Uterus (tissue), 2 donors: Measurements from ENCODE around the gene CD99.

Experiments
- POLR2A ChIP-seq, 2 donors: fragments of 450-650 bp; IDR thresholded peaks; one replicate each; pipeline ENCODE4 v1.6.1; 2016; ENCODE audit warnings: antibody characterized with exemption in 2 of 2, mild to moderate bottlenecking in 1 of 2, moderate library complexity in 1 of 2
- TF ChIP-seq, protein P1 (sequence below), 4 experiments: fragments of 200-600 bp in 2 of 4; fragments of 450-650 bp in 2 of 4; sonication (generic) in 2 of 4; IDR thresholded peaks; one replicate each; pipeline ENCODE4 v1.5.1; 2016 to 2019; ENCODE audit warnings: antibody characterized with exemption in 4 of 4, mild to moderate bottlenecking in 2 of 4, moderate library complexity in 1 of 4

DNA sequence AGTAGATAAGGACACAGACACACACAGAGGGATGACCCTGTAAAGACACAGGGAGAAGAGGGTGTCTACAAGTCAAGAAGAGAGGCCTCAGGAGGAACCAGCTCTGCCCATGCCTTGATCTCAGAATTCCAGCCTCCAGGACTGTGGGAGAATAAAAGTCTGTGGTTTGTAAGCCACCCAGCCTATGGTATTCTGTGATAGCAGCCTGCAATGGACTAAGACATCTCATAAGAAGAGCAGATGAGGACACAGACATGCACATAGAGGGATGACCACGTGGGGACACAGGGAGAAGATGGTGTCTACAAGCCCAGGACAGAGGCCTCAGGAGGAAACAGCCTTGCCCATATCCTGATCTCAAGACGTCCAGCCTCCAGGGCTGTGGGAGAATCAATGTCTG lies 70.2 kb downstream of the CD99 start:
- TF ChIP-seq, protein P1, sequence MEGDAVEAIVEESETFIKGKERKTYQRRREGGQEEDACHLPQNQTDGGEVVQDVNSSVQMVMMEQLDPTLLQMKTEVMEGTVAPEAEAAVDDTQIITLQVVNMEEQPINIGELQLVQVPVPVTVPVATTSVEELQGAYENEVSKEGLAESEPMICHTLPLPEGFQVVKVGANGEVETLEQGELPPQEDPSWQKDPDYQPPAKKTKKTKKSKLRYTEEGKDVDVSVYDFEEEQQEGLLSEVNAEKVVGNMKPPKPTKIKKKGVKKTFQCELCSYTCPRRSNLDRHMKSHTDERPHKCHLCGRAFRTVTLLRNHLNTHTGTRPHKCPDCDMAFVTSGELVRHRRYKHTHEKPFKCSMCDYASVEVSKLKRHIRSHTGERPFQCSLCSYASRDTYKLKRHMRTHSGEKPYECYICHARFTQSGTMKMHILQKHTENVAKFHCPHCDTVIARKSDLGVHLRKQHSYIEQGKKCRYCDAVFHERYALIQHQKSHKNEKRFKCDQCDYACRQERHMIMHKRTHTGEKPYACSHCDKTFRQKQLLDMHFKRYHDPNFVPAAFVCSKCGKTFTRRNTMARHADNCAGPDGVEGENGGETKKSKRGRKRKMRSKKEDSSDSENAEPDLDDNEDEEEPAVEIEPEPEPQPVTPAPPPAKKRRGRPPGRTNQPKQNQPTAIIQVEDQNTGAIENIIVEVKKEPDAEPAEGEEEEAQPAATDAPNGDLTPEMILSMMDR (IDR thresholded peaks at IDR 0.05): no peak
- no peak for TF ChIP-seq POLR2A (IDR thresholded peaks at IDR 0.05)
